Mesenchymal stem cell (in vitro differentiated cells and primary cell): Measurements from ENCODE around the gene WWTR1.

Source experiments
- DNase-seq: peaks from one replicate; pipeline ENCODE4 v3.0.0-alpha.2; 2013
- H2AFZ ChIP-seq: one replicate; pipeline ENCODE4 v1.6.1; 2013; ENCODE audit warnings: low read depth, mild to moderate bottlenecking, control low read depth, inconsistent platforms, low read length, moderate library complexity
- H2AK5ac ChIP-seq: 2 replicates; pipeline ENCODE4 v1.6.1; 2013; ENCODE audit warnings: low read length, moderate library complexity, mild to moderate bottlenecking, inconsistent platforms; ENCODE audit not compliant: severe bottlenecking
- H2BK120ac ChIP-seq: one replicate; pipeline ENCODE4 v1.6.1; 2013; ENCODE audit warnings: low read depth, mild to moderate bottlenecking, inconsistent platforms, low read length, moderate library complexity
- H2BK12ac ChIP-seq, 2 experiments: one replicate each; pipeline ENCODE4 v1.6.1; 2013; ENCODE audit warnings: inconsistent platforms in 2 of 2, low read length in 2 of 2, mild to moderate bottlenecking in 2 of 2, moderate library complexity in 2 of 2, control low read depth in 1 of 2
- H2BK15ac ChIP-seq: one replicate; pipeline ENCODE4 v1.6.1; 2013; ENCODE audit warnings: mild to moderate bottlenecking, low read depth, inconsistent platforms; ENCODE audit not compliant: poor library complexity, severe bottlenecking
- H2BK5ac ChIP-seq: 2 replicates; pipeline ENCODE4 v1.6.1; 2013; ENCODE audit warnings: low read depth, mild to moderate bottlenecking, low read length, control low read depth, inconsistent platforms; ENCODE audit not compliant: poor library complexity, severe bottlenecking
- H3K14ac ChIP-seq, 2 experiments: one replicate each; pipeline ENCODE4 v1.6.1; 2013; ENCODE audit warnings: inconsistent platforms in 2 of 2, low read length in 2 of 2, control low read depth in 1 of 2, mild to moderate bottlenecking in 1 of 2, moderate library complexity in 1 of 2
- H3K18ac ChIP-seq, 2 experiments: one replicate each; pipeline ENCODE4 v1.6.1; 2013; ENCODE audit warnings: inconsistent platforms in 2 of 2, low read length in 2 of 2, control low read depth in 1 of 2, low read depth in 1 of 2, mild to moderate bottlenecking in 1 of 2
- H3K23ac ChIP-seq, 2 experiments: one replicate each; pipeline ENCODE4 v1.6.1; 2013; ENCODE audit warnings: inconsistent platforms in 2 of 2, low read length in 2 of 2, mild to moderate bottlenecking in 2 of 2, moderate library complexity in 2 of 2, control low read depth in 1 of 2
- H3K27ac ChIP-seq: 2 replicates; pipeline ENCODE4 v1.5.1; 2013; ENCODE audit warnings: mild to moderate bottlenecking, moderate library complexity, low read length, control low read depth, inconsistent platforms; ENCODE audit not compliant: poor library complexity, severe bottlenecking
- H3K27me3 ChIP-seq, 2 experiments: 2 replicates each; pipeline versions ENCODE4 v1.6.1 to v1.7.0; 2013; ENCODE audit warnings: low read length in 2 of 2, mild to moderate bottlenecking in 2 of 2, moderate library complexity in 2 of 2, control low read depth in 1 of 2, inconsistent platforms in 1 of 2; ENCODE audit not compliant: control insufficient read depth in 1 of 2, insufficient read depth in 1 of 2
- H3K36me3 ChIP-seq, 2 experiments: 2 replicates each; pipeline versions ENCODE4 v1.6.1 to v1.7.0; 2013; ENCODE audit warnings: low read length in 2 of 2, control low read depth in 1 of 2, inconsistent platforms in 1 of 2, low read depth in 1 of 2, mild to moderate bottlenecking in 1 of 2; ENCODE audit not compliant: insufficient read depth in 2 of 2, control insufficient read depth in 1 of 2
- H3K4ac ChIP-seq, 2 experiments: one replicate each; pipeline ENCODE4 v1.6.1; 2013; ENCODE audit warnings: inconsistent platforms in 2 of 2, low read length in 2 of 2, mild to moderate bottlenecking in 2 of 2, moderate library complexity in 2 of 2, control low read depth in 1 of 2, low read depth in 1 of 2
- H3K4me1 ChIP-seq: 2 replicates; pipeline ENCODE4 v1.6.1; 2013; ENCODE audit warnings: low read depth, low read length, control low read depth; ENCODE audit not compliant: control insufficient read depth, insufficient read depth
- H3K4me2 ChIP-seq: 2 replicates; pipeline ENCODE4 v1.6.1; 2013; ENCODE audit warnings: low read length, mild to moderate bottlenecking, inconsistent platforms; ENCODE audit not compliant: poor library complexity, severe bottlenecking
- H3K4me3 ChIP-seq, 2 experiments: 2 replicates each; pipeline versions ENCODE4 v1.5.1 to v1.7.0; 2013; ENCODE audit warnings: low read length in 2 of 2, mild to moderate bottlenecking in 2 of 2, control low read depth in 1 of 2, low read depth in 1 of 2; ENCODE audit not compliant: insufficient read depth in 1 of 2
- H3K79me1 ChIP-seq: replicated peaks from 2 replicates; pipeline ENCODE4 v1.6.1; 2013; ENCODE audit warnings: mild to moderate bottlenecking, control low read depth, low read length, inconsistent platforms; ENCODE audit not compliant: poor library complexity, severe bottlenecking
- H3K9ac ChIP-seq: 2 replicates; pipeline ENCODE4 v1.7.0; 2013; ENCODE audit warnings: mild to moderate bottlenecking, low read length, moderate library complexity
- H3K9me3 ChIP-seq: 2 replicates; pipeline ENCODE4 v1.7.0; 2013; ENCODE audit warnings: mild to moderate bottlenecking, low read length; ENCODE audit not compliant: control insufficient read depth
- H4K8ac ChIP-seq: one replicate; pipeline ENCODE4 v1.6.1; 2013; ENCODE audit warnings: inconsistent platforms, mild to moderate bottlenecking, low read length, moderate library complexity
- H4K91ac ChIP-seq: one replicate; pipeline ENCODE4 v1.6.1; 2013; ENCODE audit warnings: mild to moderate bottlenecking, low read length, inconsistent platforms
- WGBS: methylation state at CpG from one replicate; pipeline ENCODE4 v1.1.7; 2013; ENCODE audit warnings: mixed read lengths; 5-methylcytosine and 5-hydroxymethylcytosine counted together

Gene WWTR1

DNA sequence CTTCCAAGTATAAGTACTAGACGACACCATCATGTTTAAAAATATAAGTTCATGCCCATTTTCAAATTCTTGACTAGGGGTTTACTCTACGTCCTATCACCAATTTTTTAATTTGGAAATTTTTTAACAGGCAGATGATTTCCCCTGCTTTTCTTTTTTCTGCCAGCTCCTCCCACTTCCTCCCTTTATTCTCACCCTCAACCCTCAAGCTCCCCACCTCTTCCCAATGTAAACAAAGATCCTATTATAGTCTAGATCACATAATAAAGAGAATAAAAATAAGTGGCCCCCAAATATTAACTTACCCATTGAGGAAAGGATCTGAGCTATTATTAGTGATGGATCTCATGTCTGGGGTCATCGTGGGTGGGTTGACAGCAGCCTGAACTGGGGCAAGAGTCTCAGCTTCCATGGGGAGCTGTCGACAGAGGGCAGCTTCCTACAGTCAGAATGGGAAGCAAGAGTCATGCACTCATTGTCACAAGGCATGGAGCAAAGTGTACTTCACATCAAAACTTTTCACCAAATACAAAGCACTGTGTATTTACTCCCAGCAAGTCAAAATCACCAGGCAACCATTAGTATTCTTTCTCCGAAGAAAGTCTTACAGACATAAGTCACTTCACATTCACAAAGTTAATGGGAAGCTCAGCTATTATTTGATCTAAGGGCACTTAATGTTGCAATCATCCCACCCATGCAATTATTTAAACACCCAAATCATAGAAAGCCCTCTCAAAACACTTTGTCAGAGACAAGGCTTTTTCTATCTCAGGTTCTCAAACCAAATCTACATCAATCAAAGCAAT, 130.1 kb downstream of the WWTR1 start:
- DNase-seq: peak; percentile 65
- Histone ChIP-seq H3K9me3 (no peaks in the 10 kb centered on the region), H3K79me1 (no peaks in the 10 kb centered on the region), H3K4ac (no peak overlapping the region), H2AK5ac (no peak overlapping the region), H2BK120ac (no peak overlapping the region), H3K18ac (no peak overlapping the region), H3K36me3 (peaks cover 13 to 64% of the 10 kb centered on the region in 2 experiments), H3K9ac (peak overlapping the region; percentile 63), H2BK15ac (no peak overlapping the region), H2BK12ac (no peak overlapping the region), H3K4me2 (no peak overlapping the region), H2AFZ (no peak overlapping the region), H3K23ac (no peak overlapping the region), H3K4me3 (no peak overlapping the region), H4K91ac (no peak overlapping the region), H3K14ac (no peak overlapping the region), H3K27ac (peak overlapping the region; percentile 20), H4K8ac (no peak overlapping the region), H3K27me3 (no peaks in the 10 kb centered on the region), H2BK5ac (no peak overlapping the region), H3K4me1 (peaks cover 9% of the 10 kb centered on the region)
- WGBS: 65% methylated on average over 5 of the region's 5 CpGs

GRCh38 chr3:149523512-149524299, 134.1 kb downstream of the WWTR1 start:
- H3K36me3 ChIP-seq: peaks cover 13 to 90% of the 10 kb centered on the region in 2 experiments
- no peak overlapping the region for H3K4me3 ChIP-seq
- peaks cover 4% of the 10 kb centered on the region for H3K4me1 ChIP-seq
- H3K4ac ChIP-seq: no peak overlapping the region
- H2AK5ac ChIP-seq: no peak overlapping the region
- no peaks in the 10 kb centered on the region for H3K9me3 ChIP-seq
- peaks cover 1% of the 10 kb centered on the region for H3K79me1 ChIP-seq
- H3K27me3 ChIP-seq: no peaks in the 10 kb centered on the region
- H2BK15ac ChIP-seq: no peak overlapping the region
- H2BK5ac ChIP-seq: no peak overlapping the region
- no peak overlapping the region for H3K18ac ChIP-seq
- no peak overlapping the region for H4K8ac ChIP-seq
- no peak overlapping the region for H2BK12ac ChIP-seq
- no peak overlapping the region for H3K14ac ChIP-seq
- H3K23ac ChIP-seq: no peak overlapping the region
- no peak overlapping the region for H3K9ac ChIP-seq
- no peak overlapping the region for H2BK120ac ChIP-seq
- no peak overlapping the region for H3K4me2 ChIP-seq
- H3K27ac ChIP-seq: no peak overlapping the region
- H2AFZ ChIP-seq: no peak overlapping the region
- no peak overlapping the region for H4K91ac ChIP-seq
- DNase-seq: no peak
- WGBS: 96% methylated on average over 9 of the region's 11 CpGs

GRCh38 chr3:149519912-149520311, 137.9 kb downstream of the WWTR1 start:
- Histone ChIP-seq H3K27ac (no peak overlapping the region), H4K91ac (no peak overlapping the region), H2AK5ac (no peak overlapping the region), H3K4me2 (no peak overlapping the region), H3K9ac (no peak overlapping the region), H3K4me1 (no peaks in the 10 kb centered on the region), H4K8ac (no peak overlapping the region), H3K36me3 (peaks cover 19 to 90% of the 10 kb centered on the region in 2 experiments), H2BK120ac (no peak overlapping the region), H3K18ac (no peak overlapping the region), H3K14ac (no peak overlapping the region), H2AFZ (no peak overlapping the region), H3K4ac (no peak overlapping the region), H3K27me3 (no peaks in the 10 kb centered on the region), H3K23ac (no peak overlapping the region), H3K79me1 (peaks cover 4% of the 10 kb centered on the region), H2BK5ac (no peak overlapping the region), H3K4me3 (no peak overlapping the region), H3K9me3 (no peaks in the 10 kb centered on the region), H2BK15ac (no peak overlapping the region), H2BK12ac (no peak overlapping the region)
- DNase-seq: no peak
- whole genome bisulfite sequencing: 100% methylated on average over 2 of the region's 3 CpGs

DNA sequence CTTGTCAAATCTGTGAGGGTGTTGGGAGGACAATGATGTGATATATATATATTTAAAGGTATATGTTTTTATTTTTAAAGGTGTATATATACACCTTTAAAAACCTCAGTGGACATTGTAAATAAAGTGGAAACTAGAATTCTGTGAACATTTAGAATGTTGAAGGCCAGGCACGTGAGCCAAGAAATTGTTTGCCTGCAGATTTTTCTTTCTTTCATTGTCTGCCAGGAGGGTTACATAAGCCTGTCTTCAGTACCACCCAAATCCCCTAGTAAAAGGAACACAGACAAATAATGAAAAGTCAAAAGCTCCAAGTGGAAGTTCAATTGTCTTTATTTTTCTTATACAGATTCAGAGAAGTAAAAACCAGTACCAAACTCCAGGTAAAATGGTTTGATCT, 140.9 kb downstream of the WWTR1 start:
- no peak overlapping the region for H2AK5ac ChIP-seq
- H3K36me3 ChIP-seq: peaks cover 10 to 63% of the 10 kb centered on the region in 2 experiments

More for the DNA sequence above, 140.9 kb downstream of the WWTR1 start:
- peaks cover 4% of the 10 kb centered on the region for H3K79me1 ChIP-seq
- H3K23ac ChIP-seq: no peak overlapping the region
- no peaks in the 10 kb centered on the region for H3K27me3 ChIP-seq
- H3K9ac ChIP-seq: no peak overlapping the region
- H2BK5ac ChIP-seq: no peak overlapping the region
- H2BK120ac ChIP-seq: no peak overlapping the region
- H3K9me3 ChIP-seq: no peaks in the 10 kb centered on the region
- no peak overlapping the region for H3K18ac ChIP-seq
- H3K4ac ChIP-seq: no peak overlapping the region
- DNase-seq: no peak
- no peak overlapping the region for H4K91ac ChIP-seq
- no peaks in the 10 kb centered on the region for H3K4me1 ChIP-seq
- WGBS: 83% methylated on average over 1 of the region's 1 CpG
- no peak overlapping the region for H3K14ac ChIP-seq
- H2AFZ ChIP-seq: no peak overlapping the region
- H3K4me2 ChIP-seq: no peak overlapping the region
- H4K8ac ChIP-seq: no peak overlapping the region
- H2BK12ac ChIP-seq: no peak overlapping the region
- H2BK15ac ChIP-seq: no peak overlapping the region
- H3K27ac ChIP-seq: no peak overlapping the region
- no peak overlapping the region for H3K4me3 ChIP-seq
